Right renal cortex interstitium (tissue), 3 donors: Measurements from ENCODE around the gene RPL28. TPM values are rescaled to one million over a fixed set of nuclear protein-coding genes. Genes with fewer than 3 reads are reported as not detected.
A peak's percentile ranks its signal among the peaks of the same experiment; 100 is the strongest.

Experiments used
- DNase-seq, 3 donors: peaks; one replicate each; pipeline ENCODE4 v3.0.0-alpha.2; 2013; ENCODE audit warnings: low read depth in 3 of 3, low spot score in 2 of 3
- polyA plus RNA-seq, 3 donors: library from polyadenylated mRNA; unstranded; fragments of 120-200 nt; gene quantifications; one replicate each; pipeline ENCODE4 v1.2.1, GENCODE V29; 2013; ENCODE audit not compliant: insufficient read length in 3 of 3

RPL28 gene
- 100 to 1,000 TPM; 731 to 916 (median 764) TPM for polyA plus RNA-seq

GRCh38 chr19:55385724-55386492 lies at the start of gene RPL28:
Gene RPL28, plus strand, starts transcription at chr19:55385932. Its CDS starts 426 bp downstream, at chr19:55386358.
- peak in 2 of 3 donors; percentile 98 to 99 for DNase-seq

GRCh38 chr19:55336101-55336500 lies 49.6 kb upstream of the RPL28 start:
- DNase-seq = no peak

- DNase-seq = peak; percentile 100
These were observed 46.4 kb upstream of the RPL28 start, which contains the start of gene KMT5C for GRCh38 chr19:55339105-55339888. Gene KMT5C, plus strand, starts transcription at chr19:55339876. Its CDS starts 2,061 bp downstream, at chr19:55341937.

- no peak for DNase-seq
These were observed 45.6 kb upstream of the RPL28 start for GRCh38 chr19:55339889-55340783.

- DNase-seq = no peak
These were observed 45.0 kb upstream of the RPL28 start for GRCh38 chr19:55340784-55341147.

GRCh38 chr19:55341171-55341588 lies 44.6 kb upstream of the RPL28 start:
- no peak for DNase-seq

GRCh38 chr19:55341595-55342531 lies 43.9 kb upstream of the RPL28 start:
- DNase-seq = no peak

GRCh38 chr19:55344444-55344843 lies 41.3 kb upstream of the RPL28 start:
- DNase-seq = no peak

GRCh38 chr19:55345101-55345817 lies 40.5 kb upstream of the RPL28 start:
- DNase-seq = no peak

- DNase-seq = no peak
These were observed 39.7 kb upstream of the RPL28 start for GRCh38 chr19:55345818-55346724.

GRCh38 chr19:55346725-55347441 lies 38.8 kb upstream of the RPL28 start:
- no peak for DNase-seq

GRCh38 chr19:55347442-55348009 lies 38.2 kb upstream of the RPL28 start:
- DNase-seq = no peak

GRCh38 chr19:55348317-55349034 lies 37.3 kb upstream of the RPL28 start:
- no peak for DNase-seq

- no peak for DNase-seq
These were observed 35.0 kb upstream of the RPL28 start for GRCh38 chr19:55350620-55351315.

- no peak for DNase-seq
These were observed 33.7 kb upstream of the RPL28 start for GRCh38 chr19:55352040-55352439.
